Measurements from ENCODE around the gene CNN1. TPM values are rescaled to one million over a fixed set of nuclear protein-coding genes. Genes with fewer than 3 reads are reported as not detected.

CNN1 gene
- total RNA-seq, 2 donors from 2014 or later = 93.3 to 592 TPM

- Histone ChIP-seq H3K9me3 (no peaks in the 10 kb centered on the region), H3K27me3 (no peaks in the 10 kb centered on the region), H3K36me3 (peaks cover 53% of the 10 kb centered on the region), H3K4me3 (no peak overlapping the region), H3K4me1 (peaks cover 0 to 16% of the 10 kb centered on the region in 2 donors), H3K27ac (no peak overlapping the region)
- DNase-seq (ENCODE audit: low spot score) = no peak
- TF ChIP-seq CTCF (IDR thresholded peaks at IDR 0.05) = no peak
Observed at GRCh38 chr19:11552666-11553372, 14.2 kb downstream of the CNN1 start.

- Histone ChIP-seq H3K4me3 (no peak overlapping the region), H3K27me3 (no peaks in the 10 kb centered on the region), H3K36me3 (peaks cover 40% of the 10 kb centered on the region), H3K27ac (no peak overlapping the region), H3K4me1 (peaks cover 0 to 24% of the 10 kb centered on the region in 2 donors), H3K9me3 (no peaks in the 10 kb centered on the region)
- TF ChIP-seq CTCF (IDR thresholded peaks at IDR 0.05) = no peak
- DNase-seq (ENCODE audit: low spot score) = no peak
Observed at GRCh38 chr19:11554160-11554559, 15.5 kb downstream of the CNN1 start.

GRCh38 chr19:11555246-11555645 is 16.6 kb downstream of the CNN1 start:
- no peak for TF ChIP-seq CTCF (IDR thresholded peaks at IDR 0.05)
- no peak for DNase-seq (ENCODE audit: low spot score)
- peaks cover 0 to 33% of the 10 kb centered on the region in 2 donors for H3K4me1 ChIP-seq
- no peaks in the 10 kb centered on the region for H3K9me3 ChIP-seq
- H3K36me3 ChIP-seq = peaks cover 29% of the 10 kb centered on the region
- H3K27ac ChIP-seq = peak overlapping the region in 1 of 2 donors; percentile 23
- H3K4me3 ChIP-seq = no peak overlapping the region
- no peaks in the 10 kb centered on the region for H3K27me3 ChIP-seq

GRCh38 chr19:11556634-11557420 is 18.2 kb downstream of the CNN1 start:
- no peak overlapping the region for H3K4me3 ChIP-seq
- H3K36me3 ChIP-seq = peaks cover 27% of the 10 kb centered on the region
- H3K9me3 ChIP-seq = no peaks in the 10 kb centered on the region
- no peaks in the 10 kb centered on the region for H3K27me3 ChIP-seq
- no peak for DNase-seq (ENCODE audit: low spot score)
- peaks cover 0 to 38% of the 10 kb centered on the region in 2 donors for H3K4me1 ChIP-seq
- H3K27ac ChIP-seq = no peak overlapping the region
- no peak for TF ChIP-seq CTCF (IDR thresholded peaks at IDR 0.05)

- H3K27ac ChIP-seq = peak within 1 kb of the TSS; percentile 78 to 82
- H3K36me3 ChIP-seq = peaks cover 7% of the 10 kb centered on the region
- no peaks in the 10 kb centered on the region for H3K27me3 ChIP-seq
- no peaks in the 10 kb centered on the region for H3K9me3 ChIP-seq
- peak within 1 kb of the TSS; percentile 80 to 96 for H3K4me3 ChIP-seq
- no peak for TF ChIP-seq CTCF (IDR thresholded peaks at IDR 0.05)
- peak; percentile 98 for DNase-seq (ENCODE audit: low spot score)
- H3K4me1 ChIP-seq = peaks cover 0 to 38% of the 10 kb centered on the region in 2 donors
Observed at GRCh38 chr19:11558881-11559828, 20.5 kb downstream of the CNN1 start, which contains the start of gene ELOF1. ELOF1 (minus strand) TSS chr19:11559230; CDS start chr19:11554347, 4,883 bp downstream.
